Skeletal muscle satellite cell (primary cell): Measurements from ENCODE around the gene HNRNPU. TPM values are rescaled to one million over a fixed set of nuclear protein-coding genes. Genes with fewer than 3 reads are reported as not detected.
A peak's percentile ranks its signal among the peaks of the same experiment; 100 is the strongest.

ENCODE experiments used
- H3K27me3 ChIP-seq: 2 replicates; pipeline ENCODE4 v1.7.0; 2013; ENCODE audit warnings: low read length; ENCODE audit not compliant: control insufficient read depth, insufficient read depth
- H3K36me3 ChIP-seq: 2 replicates; pipeline ENCODE4 v1.7.0; 2013; ENCODE audit warnings: mild to moderate bottlenecking, control low read depth, low read length; ENCODE audit not compliant: insufficient read depth
- H3K4me1 ChIP-seq: 2 replicates; pipeline ENCODE4 v1.7.0; 2013; ENCODE audit warnings: low read length; ENCODE audit not compliant: control insufficient read depth, insufficient read depth
- H3K4me2 ChIP-seq: 2 replicates; pipeline ENCODE4 v1.7.0; 2013; ENCODE audit warnings: mild to moderate bottlenecking, low read length
- H3K4me3 ChIP-seq: 2 replicates; pipeline ENCODE4 v1.7.0; 2013; ENCODE audit warnings: low read length
- H3K9ac ChIP-seq: 2 replicates; pipeline ENCODE4 v1.7.0; 2013; ENCODE audit warnings: mild to moderate bottlenecking, low read depth, low read length, moderate library complexity
- H3K9me3 ChIP-seq: replicated peaks from 2 replicates; pipeline ENCODE4 v1.7.0; 2013; ENCODE audit warnings: mild to moderate bottlenecking, control low read depth, low read length
- total RNA-seq: library from RNA; depleted of rRNA; stranded (reverse); fragments of >200 nt; gene quantifications from 2 replicates; pipeline ENCODE4 v1.2.3, GENCODE V29; 2012; rRNA removed

The HNRNPU gene
- 217 and 250 TPM in 2 replicates for total RNA-seq

DNA sequence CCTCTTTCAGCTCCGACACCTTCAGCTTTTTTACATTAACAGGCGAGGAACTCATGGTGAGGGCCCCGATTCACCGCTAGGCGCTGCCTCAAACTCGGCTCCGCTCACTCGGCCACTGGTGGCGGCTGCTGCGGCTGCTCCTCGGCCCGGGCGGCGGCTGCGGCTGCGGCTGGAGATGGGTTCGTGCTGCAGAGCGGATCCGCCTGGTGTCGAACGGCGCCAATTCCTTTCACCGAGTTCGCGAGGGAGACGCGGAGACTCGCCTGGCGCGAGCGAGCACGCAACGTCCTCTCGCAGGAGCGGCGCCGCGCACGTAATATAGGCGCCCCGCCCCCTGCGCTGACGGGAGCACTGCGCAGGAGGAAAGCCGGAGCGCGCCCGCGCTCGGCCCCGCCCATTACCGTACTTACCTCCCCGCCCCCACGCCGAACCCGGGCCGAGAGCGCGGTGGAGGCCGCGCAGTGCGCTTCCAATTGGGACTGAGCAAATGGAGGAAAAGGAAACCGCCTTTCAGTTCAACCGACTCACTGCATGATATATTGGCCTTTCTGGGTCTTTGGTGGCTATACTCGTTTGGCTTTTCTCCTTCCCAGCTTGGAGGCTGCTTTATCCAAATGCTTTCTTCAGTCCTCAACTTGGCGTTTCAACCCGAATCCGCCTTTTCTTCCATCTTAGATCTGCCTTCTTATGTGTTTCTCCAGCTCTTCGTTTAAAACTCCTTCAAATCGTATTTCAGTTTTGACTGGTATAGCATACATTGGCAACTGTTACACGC lies at the start of gene HNRNPU:
TSS of gene HNRNPU (minus strand) at position 291 of the 775 bp plus-strand sequence. CDS start at position 55, 236 bp downstream.
- H3K36me3 ChIP-seq, result peaks cover 38% of the 10 kb centered on the region
- H3K4me2 ChIP-seq, result peak within 1 kb of the TSS; percentile 85
- peak within 1 kb of the TSS; percentile 100 for H3K9ac ChIP-seq
- peaks cover 28% of the 10 kb centered on the region for H3K4me1 ChIP-seq
- no peaks in the 10 kb centered on the region for H3K27me3 ChIP-seq
- no peaks in the 10 kb centered on the region for H3K9me3 ChIP-seq
- peak within 1 kb of the TSS; percentile 100 for H3K4me3 ChIP-seq

DNA sequence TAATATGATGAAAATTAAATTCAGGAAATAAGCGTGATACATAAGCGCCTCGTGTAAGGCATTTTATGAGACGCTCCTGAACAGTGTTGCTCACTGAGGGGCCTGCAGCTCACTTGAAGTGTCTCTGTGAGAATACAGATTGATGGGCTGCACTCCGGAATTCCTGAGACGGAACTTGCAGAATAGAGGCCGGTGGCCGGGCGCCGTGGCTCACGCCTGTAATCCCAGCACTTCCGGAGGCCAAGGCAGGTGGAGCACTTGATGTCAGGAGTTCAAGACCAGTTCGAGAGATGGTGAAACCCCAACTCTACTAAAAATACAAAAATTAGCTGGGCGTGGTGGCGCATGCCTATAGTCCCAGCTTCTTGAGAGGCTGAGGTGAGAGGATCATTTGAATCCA lies 49.5 kb upstream of the HNRNPU start:
- Histone ChIP-seq H3K9me3 (no peaks in the 10 kb centered on the region), H3K36me3 (no peaks in the 10 kb centered on the region), H3K9ac (no peak overlapping the region), H3K4me1 (no peaks in the 10 kb centered on the region), H3K27me3 (no peaks in the 10 kb centered on the region), H3K4me3 (no peak overlapping the region), H3K4me2 (no peak overlapping the region)

DNA sequence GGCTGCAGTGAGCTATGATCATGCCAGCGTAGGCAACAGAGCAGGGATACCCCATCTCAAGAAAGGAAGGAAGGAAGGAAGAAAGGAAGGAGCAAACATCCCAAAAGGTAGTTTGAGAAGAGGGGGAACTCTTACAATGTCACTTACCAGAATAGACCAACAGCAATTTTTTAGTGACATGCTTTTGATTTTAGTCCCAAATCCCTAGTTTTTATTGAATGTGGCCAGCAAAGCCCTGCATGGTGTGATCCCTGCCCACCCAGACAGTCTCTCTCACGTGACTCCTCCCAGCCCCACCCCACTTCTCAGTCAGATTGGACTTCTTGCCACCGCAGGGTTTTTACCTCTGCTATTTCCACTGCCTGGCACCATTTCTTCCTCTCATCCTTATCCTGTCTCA lies 39.8 kb upstream of the HNRNPU start:
- Histone ChIP-seq H3K9me3 (no peaks in the 10 kb centered on the region), H3K27me3 (no peaks in the 10 kb centered on the region), H3K9ac (no peak overlapping the region), H3K36me3 (no peaks in the 10 kb centered on the region), H3K4me2 (no peak overlapping the region), H3K4me3 (no peak overlapping the region), H3K4me1 (no peaks in the 10 kb centered on the region)

DNA sequence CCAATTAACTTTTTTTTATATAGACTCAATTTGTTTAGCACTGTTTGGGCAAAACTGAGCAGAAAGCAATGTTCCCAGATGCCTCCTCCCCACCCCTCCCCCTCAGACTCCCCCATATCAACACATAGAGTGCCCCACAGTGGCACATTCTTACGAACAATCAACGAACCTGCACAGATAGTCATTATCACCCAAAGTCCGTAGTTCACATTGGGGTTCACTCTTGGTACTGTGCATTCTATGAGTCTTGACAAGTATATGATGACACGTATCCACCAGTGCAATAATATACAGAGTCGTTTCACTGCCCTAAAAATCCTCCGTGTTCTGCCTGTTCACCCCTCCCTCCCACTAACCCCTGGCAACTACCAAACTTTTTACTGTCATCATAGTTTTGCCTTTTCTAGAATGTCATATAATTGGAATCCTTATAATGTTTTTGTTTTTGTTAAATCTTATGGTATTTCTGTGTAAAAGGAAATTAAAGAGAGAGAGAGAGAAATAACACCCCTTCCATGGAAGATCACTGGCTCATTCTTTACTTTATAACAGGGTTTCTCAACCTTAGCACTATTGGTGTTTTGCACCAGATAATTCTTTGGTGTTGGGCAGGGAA lies 37.2 kb upstream of the HNRNPU start:
- Histone ChIP-seq H3K9ac (no peak overlapping the region), H3K4me3 (no peak overlapping the region)

DNA sequence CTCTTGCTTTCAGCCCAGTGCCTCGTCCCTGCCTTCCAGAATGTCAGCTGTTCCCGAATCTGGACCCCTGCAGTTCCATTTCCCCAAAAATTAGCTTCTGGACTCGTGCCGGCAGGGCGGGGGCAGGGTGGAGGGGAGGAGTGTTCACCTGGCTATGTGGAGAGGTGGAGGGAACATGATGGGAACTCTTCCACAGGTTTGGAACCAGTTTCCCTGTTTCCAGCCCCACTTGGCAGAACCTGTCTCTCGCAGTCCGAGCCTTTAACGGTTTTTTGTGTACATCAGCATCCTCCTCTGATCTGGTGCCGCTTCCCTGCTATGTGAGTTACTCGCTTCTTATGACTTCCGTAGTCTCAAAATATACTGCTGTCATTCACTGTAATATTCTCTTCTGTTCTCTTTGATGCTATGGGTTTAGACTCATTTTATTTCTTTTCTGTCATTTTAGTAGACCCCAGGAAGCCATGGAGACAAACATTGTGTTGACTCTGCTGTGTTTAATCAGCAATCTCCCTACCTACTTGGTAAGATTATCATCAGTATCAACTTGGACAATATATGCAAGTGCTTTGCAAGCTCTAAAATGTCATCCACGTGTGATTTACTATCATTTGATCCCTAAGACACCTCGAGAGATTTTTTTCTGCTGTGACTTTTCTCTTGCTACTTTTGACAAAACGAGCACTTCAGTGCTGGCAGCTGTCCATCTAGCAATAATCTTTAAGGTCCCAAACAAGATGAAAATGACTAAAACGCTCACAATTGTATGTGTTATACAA lies 33.3 kb upstream of the HNRNPU start:
- no peaks in the 10 kb centered on the region for H3K9me3 ChIP-seq
- no peaks in the 10 kb centered on the region for H3K27me3 ChIP-seq
- no peak overlapping the region for H3K4me3 ChIP-seq
- no peaks in the 10 kb centered on the region for H3K36me3 ChIP-seq
- no peak overlapping the region for H3K4me2 ChIP-seq
- peaks cover 3% of the 10 kb centered on the region for H3K4me1 ChIP-seq
- H3K9ac ChIP-seq, result no peak overlapping the region

More for the DNA sequence above, 37.2 kb upstream of the HNRNPU start:
- no peaks in the 10 kb centered on the region for H3K27me3 ChIP-seq
- H3K36me3 ChIP-seq, result no peaks in the 10 kb centered on the region
- peaks cover 3% of the 10 kb centered on the region for H3K4me1 ChIP-seq
- no peaks in the 10 kb centered on the region for H3K9me3 ChIP-seq
- no peak overlapping the region for H3K4me2 ChIP-seq

DNA sequence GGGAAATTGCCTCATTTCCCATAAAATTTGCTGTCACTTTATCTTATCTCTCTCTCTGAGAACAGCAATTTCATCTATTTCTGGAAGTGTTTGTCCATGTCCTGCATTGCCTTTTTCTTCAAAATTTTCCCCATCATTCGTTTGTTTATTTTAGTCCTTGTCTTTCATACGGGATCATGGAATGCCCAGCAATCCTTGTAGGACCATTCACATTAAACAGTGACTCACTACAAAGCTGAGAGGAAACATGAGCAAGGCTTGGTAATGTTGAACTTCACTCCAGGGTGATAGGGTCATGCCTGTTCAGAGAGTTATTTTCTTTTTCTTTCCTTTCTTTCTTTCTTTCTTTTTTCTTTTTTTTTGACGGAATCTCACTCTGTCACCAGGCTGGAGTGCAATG lies 32.2 kb upstream of the HNRNPU start:
- H3K4me2 ChIP-seq, result no peak overlapping the region
- no peaks in the 10 kb centered on the region for H3K9me3 ChIP-seq
- H3K4me3 ChIP-seq, result no peak overlapping the region
- no peaks in the 10 kb centered on the region for H3K27me3 ChIP-seq
- H3K4me1 ChIP-seq, result peaks cover 3% of the 10 kb centered on the region
- no peak overlapping the region for H3K9ac ChIP-seq
- H3K36me3 ChIP-seq, result no peaks in the 10 kb centered on the region

DNA sequence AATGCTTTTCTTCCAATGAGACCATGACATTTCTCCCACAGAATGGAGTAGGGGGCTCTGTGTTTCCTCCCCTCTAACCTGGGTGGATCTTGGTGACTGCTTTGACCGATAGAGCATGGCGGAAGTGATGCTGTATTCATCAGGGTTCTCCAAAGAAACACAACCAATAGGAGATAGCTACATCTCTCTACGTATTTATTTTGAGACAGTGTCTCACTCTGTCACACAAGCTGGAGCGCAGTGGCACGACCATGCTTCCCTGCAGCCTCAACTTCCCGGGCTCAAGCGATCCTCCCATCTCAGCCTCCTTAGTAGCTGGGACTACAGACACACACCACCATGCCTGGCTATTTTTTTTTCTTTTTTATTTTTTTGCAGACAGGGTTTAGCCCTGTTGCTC lies 29.5 kb upstream of the HNRNPU start:
- H3K9ac ChIP-seq, result no peak overlapping the region
- no peaks in the 10 kb centered on the region for H3K36me3 ChIP-seq
- H3K27me3 ChIP-seq, result no peaks in the 10 kb centered on the region
- H3K9me3 ChIP-seq, result no peaks in the 10 kb centered on the region
- H3K4me2 ChIP-seq, result no peak overlapping the region
- no peak overlapping the region for H3K4me3 ChIP-seq
- peaks cover 3% of the 10 kb centered on the region for H3K4me1 ChIP-seq

DNA sequence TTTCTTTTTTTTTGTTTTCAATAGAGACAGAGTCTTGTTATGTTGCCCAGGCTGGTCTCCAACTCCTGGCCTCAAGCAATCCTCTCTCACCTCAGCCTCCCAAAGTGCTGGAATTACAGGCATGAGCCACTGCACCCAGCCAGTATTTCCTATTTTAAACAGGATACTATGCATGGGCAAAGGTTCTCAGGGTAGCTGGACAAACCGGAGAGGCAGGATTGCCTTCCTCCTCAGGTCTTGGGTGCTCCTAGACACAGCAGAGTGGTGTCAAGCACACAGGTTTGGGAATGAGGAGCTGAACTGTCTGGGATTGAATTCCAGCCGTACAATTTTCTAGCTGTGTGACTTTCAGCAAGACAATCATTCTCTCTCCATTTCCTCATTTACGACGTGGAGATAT lies 22.9 kb upstream of the HNRNPU start:
- Histone ChIP-seq H3K9ac (no peak overlapping the region), H3K4me1 (no peaks in the 10 kb centered on the region), H3K4me2 (no peak overlapping the region), H3K4me3 (no peak overlapping the region), H3K36me3 (no peaks in the 10 kb centered on the region), H3K27me3 (no peaks in the 10 kb centered on the region), H3K9me3 (no peaks in the 10 kb centered on the region)

DNA sequence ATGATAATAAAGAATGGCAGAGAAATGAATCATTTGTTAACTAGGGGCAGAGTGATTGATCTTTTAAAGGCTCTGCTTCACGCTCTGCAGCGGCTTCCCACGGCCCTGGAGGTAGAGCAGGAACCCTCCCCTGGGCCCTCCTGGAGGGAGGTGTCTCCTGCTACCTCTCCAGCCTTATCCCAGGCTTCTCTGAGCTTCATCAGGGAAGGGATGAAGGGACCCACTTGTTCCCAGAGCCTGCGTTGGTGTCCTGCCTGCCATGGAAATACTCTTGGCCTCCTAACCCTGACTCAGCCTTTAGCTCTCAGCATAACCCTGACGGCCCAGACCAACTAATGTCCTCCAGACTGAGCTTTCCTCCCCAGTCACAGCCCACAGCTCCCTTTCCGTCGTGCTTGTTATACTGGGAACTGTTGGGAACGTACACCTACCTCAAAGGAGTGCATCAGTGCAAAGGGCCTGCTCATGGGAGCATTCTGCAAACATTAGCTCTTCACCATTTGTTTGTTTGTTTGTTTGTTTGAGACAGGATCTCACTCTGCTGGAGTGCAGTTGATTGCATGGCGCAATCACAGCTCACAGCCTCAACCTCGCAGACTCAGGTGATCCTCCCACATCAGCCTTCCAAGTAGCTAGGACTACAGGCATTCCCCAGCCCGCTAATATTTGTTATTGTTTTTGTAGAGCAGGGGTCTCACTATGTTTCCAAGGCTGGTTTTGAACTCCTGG lies 17.4 kb upstream of the HNRNPU start:
- H3K4me1 ChIP-seq, result no peaks in the 10 kb centered on the region
- H3K36me3 ChIP-seq, result no peaks in the 10 kb centered on the region
- no peak overlapping the region for H3K4me2 ChIP-seq
- H3K9me3 ChIP-seq, result no peaks in the 10 kb centered on the region
- no peaks in the 10 kb centered on the region for H3K27me3 ChIP-seq
- H3K4me3 ChIP-seq, result no peak overlapping the region
- no peak overlapping the region for H3K9ac ChIP-seq

DNA sequence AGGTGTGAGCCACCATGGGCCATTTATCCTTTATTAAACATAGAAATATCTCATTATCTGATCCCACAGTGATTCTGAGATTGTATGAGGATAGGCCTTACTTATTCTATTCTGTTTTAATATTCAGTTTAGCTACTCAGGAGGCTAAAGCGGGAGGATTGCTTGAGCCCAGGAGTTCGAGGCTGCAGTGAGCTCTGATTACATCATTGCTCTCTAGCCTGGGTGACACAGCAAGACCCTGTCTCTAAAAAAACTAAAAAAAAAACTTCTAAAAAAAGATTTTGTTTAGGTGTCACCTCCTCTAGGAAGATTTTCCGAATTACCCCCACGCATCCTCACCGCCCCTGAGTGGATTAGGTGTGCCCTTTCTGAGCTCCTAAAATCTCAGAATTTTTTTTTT lies 14.3 kb upstream of the HNRNPU start:
- Histone ChIP-seq H3K27me3 (no peaks in the 10 kb centered on the region), H3K9ac (no peak overlapping the region), H3K36me3 (no peaks in the 10 kb centered on the region), H3K4me1 (no peaks in the 10 kb centered on the region), H3K4me3 (no peak overlapping the region), H3K4me2 (no peak overlapping the region), H3K9me3 (no peaks in the 10 kb centered on the region)
